WTC11 (cell line): ENCODE results near the gene FGF18.

ENCODE experiments used
- CREM ChIP-seq: sonication (generic); formaldehyde crosslinking; IDR thresholded peaks from 2 replicates; pipeline ENCODE4 v1.8.1; 2022; ENCODE audit warnings: mild to moderate bottlenecking, missing genetic modification reagents, moderate library complexity
- CTCF ChIP-seq: fragments of 200-600 bp; IDR thresholded peaks from 2 replicates; pipeline ENCODE4 v1.8.0; 2022; ENCODE audit warnings: antibody characterized with exemption
- E2F4 ChIP-seq: sonication (generic); formaldehyde crosslinking; IDR thresholded peaks from 2 replicates; pipeline ENCODE4 v1.8.1; 2022; ENCODE audit warnings: low read depth, mild to moderate bottlenecking, moderate library complexity, missing genetic modification reagents, borderline replicate concordance
- FOXK1 ChIP-seq: sonication (generic); formaldehyde crosslinking; IDR thresholded peaks from 2 replicates; pipeline ENCODE4 v1.8.0; 2022; ENCODE audit warnings: mild to moderate bottlenecking, moderate library complexity, missing genetic modification reagents
- HMGA2 ChIP-seq: fragments of 250-450 bp; sonication (Bioruptor Pico); IDR thresholded peaks from 2 replicates; pipeline ENCODE4 v1.4.0; 2021; ENCODE audit warnings: mild to moderate bottlenecking, moderate library complexity
- HMGXB4 ChIP-seq: sonication (generic); formaldehyde crosslinking; IDR thresholded peaks from 2 replicates; pipeline ENCODE4 v1.8.1; 2023; ENCODE audit warnings: mild to moderate bottlenecking, moderate library complexity, missing genetic modification reagents
- MXD4 ChIP-seq: fragments of 250-450 bp; sonication (Bioruptor Pico); IDR thresholded peaks from 2 replicates; pipeline ENCODE4 v1.8.0; 2021; ENCODE audit warnings: mild to moderate bottlenecking, moderate library complexity, borderline replicate concordance
- NFE2L1 ChIP-seq: sonication (generic); formaldehyde crosslinking; IDR thresholded peaks from 2 replicates; pipeline ENCODE4 v1.8.1; 2023; ENCODE audit warnings: missing genetic modification reagents
- SP1 ChIP-seq: sonication (generic); formaldehyde crosslinking; conservative IDR thresholded peaks from 2 replicates; pipeline ENCODE4 v1.8.1; 2022; ENCODE audit warnings: missing genetic modification reagents
- TP53 ChIP-seq: sonication (generic); formaldehyde crosslinking; IDR thresholded peaks from 2 replicates; pipeline ENCODE4 v1.8.1; 2023; ENCODE audit warnings: mild to moderate bottlenecking, missing genetic modification reagents
- USF1 ChIP-seq: sonication (generic); formaldehyde crosslinking; IDR thresholded peaks from 2 replicates; pipeline ENCODE4 v1.8.0; 2022; ENCODE audit warnings: mild to moderate bottlenecking, missing genetic modification reagents
- ZNF138 ChIP-seq: sonication (generic); formaldehyde crosslinking; conservative IDR thresholded peaks from 2 replicates; pipeline ENCODE4 v1.8.1; 2022; ENCODE audit warnings: mild to moderate bottlenecking, moderate library complexity, missing genetic modification reagents
- ZNF263 ChIP-seq: sonication (generic); formaldehyde crosslinking; IDR thresholded peaks from 2 replicates; pipeline ENCODE4 v1.8.1; 2022; ENCODE audit warnings: low read depth, mild to moderate bottlenecking, moderate library complexity, missing genetic modification reagents
- ZNF512 ChIP-seq: sonication (generic); formaldehyde crosslinking; IDR thresholded peaks from 2 replicates; pipeline ENCODE4 v1.8.1; 2022; ENCODE audit warnings: missing genetic modification reagents, borderline replicate concordance

- TF ChIP-seq CTCF (no peak), E2F4 (no peak), TP53 (CRISPR knock-in tag) (no peak), FOXK1 (CRISPR knock-in tag) (no peak), NFE2L1 (no peak), HMGXB4 (CRISPR knock-in tag) (no peak), ZNF263 (CRISPR knock-in tag) (no peak), CREM (CRISPR knock-in tag) (no peak), ZNF512 (no peak), SP1 (CRISPR knock-in tag) (no peak), HMGA2 (CRISPR knock-in tag) (no peak), MXD4 (CRISPR knock-in tag) (no peak), ZNF138 (no peak), USF1 (CRISPR knock-in tag) (no peak)
Measured at GRCh38 chr5:171480239-171480638, 60.8 kb downstream of the FGF18 start.
